ENCODE measurements around the gene ZFYVE19.

ZFYVE19 gene

DNA sequence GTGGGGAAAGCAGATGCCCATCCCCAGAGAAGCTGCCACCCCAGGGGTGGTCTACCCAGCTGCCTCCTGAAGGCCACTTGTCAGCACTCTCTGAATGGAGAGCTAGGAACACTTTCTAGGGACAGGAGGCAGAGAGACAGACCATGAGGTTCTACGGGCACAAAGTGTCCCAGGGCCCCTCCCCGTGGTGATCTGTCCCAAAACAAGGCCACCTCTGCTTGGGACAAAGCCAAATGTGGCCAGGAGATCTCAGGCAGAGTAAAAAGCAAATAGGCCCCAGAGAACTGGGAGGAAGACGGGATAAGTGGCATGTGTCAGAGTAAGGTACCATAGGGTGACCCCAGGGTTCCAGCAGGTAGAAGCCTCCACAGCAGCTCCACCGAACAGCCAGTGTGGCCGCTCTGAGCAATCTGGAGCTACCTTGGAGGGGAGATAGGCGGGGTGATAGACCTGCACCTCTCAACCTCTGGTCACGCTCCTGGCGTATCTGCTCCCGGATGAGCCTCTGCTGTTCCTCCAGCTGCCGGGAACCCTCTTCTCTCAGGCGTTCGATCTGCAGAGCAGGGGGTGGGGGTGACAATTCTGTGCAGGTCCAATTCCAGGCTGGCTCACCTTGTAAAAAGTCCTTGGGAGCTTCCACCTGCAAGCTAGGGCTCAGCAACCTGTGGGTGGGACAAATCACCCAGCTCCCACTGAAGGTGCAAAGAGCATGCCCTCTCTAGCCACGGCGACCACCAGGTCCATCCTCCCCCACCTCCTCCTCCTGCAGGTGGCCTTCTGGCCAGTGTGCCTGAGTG, 31.0 kb upstream of the ZFYVE19 start:
- DNase-seq (ENCODE audit: low read depth in 2 of 2, low spot score in 1 of 2), result no peak

DNA sequence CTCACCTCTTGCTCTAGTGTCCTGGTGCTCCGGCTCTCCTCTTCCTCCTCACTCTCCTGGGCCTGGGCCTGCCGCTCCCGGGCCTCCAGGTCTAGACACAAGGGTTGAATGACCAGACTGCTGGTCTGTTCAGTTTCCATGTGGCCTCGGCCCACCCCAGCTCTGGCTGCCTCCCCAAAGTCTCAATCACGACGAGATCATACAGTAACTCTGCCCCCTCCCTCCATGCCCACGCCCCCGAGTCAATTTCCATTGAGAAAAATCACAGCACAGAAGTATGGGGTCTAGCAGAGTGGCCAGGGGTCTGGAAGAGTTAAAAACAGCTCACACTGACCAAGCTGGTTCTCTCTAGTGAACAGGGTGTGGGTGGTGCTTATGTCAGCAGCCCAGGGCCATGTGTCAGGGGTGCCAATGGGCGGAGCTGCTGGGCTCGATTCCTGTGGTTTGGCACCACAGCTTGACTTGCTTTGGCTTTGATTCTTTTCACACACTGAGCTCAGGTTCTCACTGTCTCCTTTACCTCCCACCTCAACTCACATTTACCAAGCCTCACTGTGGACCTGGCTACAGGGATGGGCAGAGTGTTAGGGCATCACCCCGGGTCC, 30.2 kb upstream of the ZFYVE19 start:
- DNase-seq (ENCODE audit: low read depth in 2 of 2, low spot score in 1 of 2), result peak in 1 of 2 donors; percentile 47

- peak; percentile 52 to 56 for DNase-seq (ENCODE audit: low read depth in 2 of 2, low spot score in 1 of 2)
Measured at GRCh38 chr15:40782609-40783227, 24.2 kb upstream of the ZFYVE19 start.

DNA sequence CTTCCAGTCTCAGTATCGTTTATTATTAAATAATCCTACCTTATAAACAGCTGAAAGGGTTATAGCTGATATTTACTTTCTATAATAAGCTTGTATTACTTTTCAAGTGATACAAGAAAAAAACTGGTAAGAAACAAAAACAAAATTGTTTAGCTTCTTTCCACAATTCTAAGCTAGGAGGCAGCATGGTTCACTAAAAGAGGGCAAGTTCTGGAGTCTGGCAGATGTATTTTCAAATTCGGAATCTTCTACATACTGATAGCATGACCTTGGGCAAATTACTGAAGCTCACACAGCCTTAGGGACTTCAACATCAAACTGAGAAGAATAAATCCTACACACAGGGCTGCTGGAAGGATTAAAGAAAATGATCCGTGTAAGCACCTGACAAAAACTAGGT, 21.7 kb upstream of the ZFYVE19 start:
- no peak for DNase-seq (ENCODE audit: low read depth in 2 of 2, low spot score in 1 of 2)

GRCh38 chr15:40785814-40786213, 21.1 kb upstream of the ZFYVE19 start:
- no peak for DNase-seq (ENCODE audit: low read depth in 2 of 2, low spot score in 1 of 2)

- DNase-seq (ENCODE audit: low read depth in 2 of 2, low spot score in 1 of 2), result peak; percentile 44 to 65
Measured at GRCh38 chr15:40787344-40787841, 19.5 kb upstream of the ZFYVE19 start.

- no peak for DNase-seq (ENCODE audit: low read depth in 2 of 2, low spot score in 1 of 2)
Measured at GRCh38 chr15:40787991-40788390, 18.9 kb upstream of the ZFYVE19 start.

DNA sequence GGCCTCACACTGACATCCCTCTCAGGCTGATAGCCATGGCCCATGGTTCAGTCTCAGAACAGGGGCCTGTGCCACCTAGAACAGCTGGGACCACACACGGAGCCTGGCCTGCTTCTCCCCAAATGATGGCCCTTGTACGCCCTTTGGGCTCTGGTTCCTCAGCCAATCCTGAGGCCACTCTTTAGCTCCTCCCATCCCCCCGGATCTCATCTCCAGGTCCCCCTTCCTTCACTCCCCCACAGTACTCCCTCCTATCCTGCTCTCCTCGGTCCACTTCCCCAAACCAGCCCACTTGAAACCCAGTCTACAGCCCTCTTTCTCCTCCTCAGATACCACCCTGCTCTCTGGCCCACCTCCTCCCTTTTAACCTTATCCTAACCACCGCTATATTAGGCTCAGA, 17.8 kb upstream of the ZFYVE19 start:
- no peak for DNase-seq (ENCODE audit: low read depth in 2 of 2, low spot score in 1 of 2)

DNA sequence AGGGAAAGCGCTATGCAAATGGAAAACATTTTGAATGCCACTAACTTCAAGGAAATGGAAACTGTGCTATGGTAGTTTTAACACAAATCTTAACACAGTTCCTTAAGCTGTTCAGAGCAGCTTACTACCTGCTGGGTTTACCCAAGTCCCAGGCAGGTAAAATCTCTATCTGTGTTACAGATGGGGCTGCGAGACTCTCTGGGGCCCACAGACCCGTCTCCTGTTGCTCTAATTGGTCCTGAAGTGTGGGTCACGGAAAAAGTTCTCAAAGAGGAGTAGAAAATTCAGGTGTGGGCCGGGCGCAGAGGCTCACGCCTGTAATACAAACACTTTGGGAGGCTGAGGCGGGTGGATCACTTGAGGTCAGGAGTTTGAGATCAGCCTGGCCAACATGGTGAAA, 16.9 kb upstream of the ZFYVE19 start:
- DNase-seq (ENCODE audit: low read depth in 2 of 2, low spot score in 1 of 2), result no peak

- DNase-seq (ENCODE audit: low read depth in 2 of 2, low spot score in 1 of 2), result no peak
Measured at GRCh38 chr15:40790718-40791117, 16.2 kb upstream of the ZFYVE19 start.

DNA sequence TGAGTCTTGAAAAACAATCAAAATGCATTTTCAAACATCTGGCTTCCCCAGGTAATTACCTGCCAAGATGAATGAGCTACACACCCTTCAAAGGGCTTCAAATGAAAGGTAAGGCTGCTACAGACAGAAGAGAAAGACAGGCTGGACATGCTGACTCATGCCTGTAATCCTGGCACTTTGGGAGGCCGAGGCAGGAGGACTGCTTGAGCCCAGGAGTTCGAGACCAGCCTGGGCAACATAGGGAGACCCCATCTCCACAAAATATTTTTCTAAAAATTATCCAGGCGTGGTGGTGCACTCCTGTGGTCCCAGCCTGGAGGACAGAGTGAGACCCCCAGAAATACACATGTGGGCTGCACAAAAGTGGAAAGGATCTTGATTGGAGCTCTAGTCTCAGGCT, 14.5 kb upstream of the ZFYVE19 start:
- DNase-seq (ENCODE audit: low read depth in 2 of 2, low spot score in 1 of 2), result no peak

DNA sequence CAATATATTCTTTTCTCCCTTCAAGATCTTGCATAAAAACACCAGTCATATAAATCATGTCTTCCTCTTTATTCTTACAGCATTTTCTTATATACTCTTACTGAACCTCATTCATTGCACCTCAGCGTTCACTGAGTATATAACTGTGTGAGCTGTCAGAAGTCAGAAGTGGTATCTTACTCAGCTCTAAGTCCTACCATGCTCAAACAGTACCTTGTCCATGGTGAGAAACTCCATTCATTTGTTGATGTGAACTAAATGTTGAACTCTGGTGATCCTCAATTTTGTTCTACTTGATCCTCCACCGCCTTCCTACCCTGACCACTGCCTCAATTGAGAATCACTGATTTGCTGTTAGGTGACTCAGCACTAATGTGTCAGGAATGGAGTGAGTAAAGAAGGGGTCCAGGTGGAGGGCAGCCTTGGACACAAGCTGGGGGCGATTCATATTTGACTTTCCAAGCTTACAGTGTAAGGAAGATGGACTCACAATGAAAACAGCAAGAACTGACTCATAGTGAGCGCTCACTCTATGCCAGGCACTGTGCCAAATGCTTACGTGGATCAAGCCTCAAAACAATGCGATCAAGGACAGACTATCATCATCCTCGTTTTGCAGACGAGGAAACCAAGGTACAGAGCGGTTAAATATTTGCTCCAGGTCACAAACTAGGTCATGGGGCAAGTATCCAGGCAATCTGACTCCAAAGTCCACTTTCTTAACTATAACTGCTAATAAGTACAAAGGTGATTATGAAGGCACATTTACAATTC, 13.5 kb upstream of the ZFYVE19 start:
- DNase-seq (ENCODE audit: low read depth in 2 of 2, low spot score in 1 of 2), result no peak

GRCh38 chr15:40796041-40796440, 10.8 kb upstream of the ZFYVE19 start:
- DNase-seq (ENCODE audit: low read depth in 2 of 2, low spot score in 1 of 2), result no peak

- no peak for DNase-seq (ENCODE audit: low read depth in 2 of 2, low spot score in 1 of 2)
Measured at GRCh38 chr15:40796512-40796911, 10.4 kb upstream of the ZFYVE19 start.

- DNase-seq (ENCODE audit: low read depth in 2 of 2, low spot score in 1 of 2), result no peak
Measured at GRCh38 chr15:40799523-40799922, 7.4 kb upstream of the ZFYVE19 start.

- no peak for DNase-seq (ENCODE audit: low read depth in 2 of 2, low spot score in 1 of 2)
Measured at GRCh38 chr15:40803076-40803475, 3.8 kb upstream of the ZFYVE19 start.

GRCh38 chr15:40803688-40804087, 3.2 kb upstream of the ZFYVE19 start:
- no peak for DNase-seq (ENCODE audit: low read depth in 2 of 2, low spot score in 1 of 2)

GRCh38 chr15:40806672-40807027, 239 bp upstream of the ZFYVE19 start:
- no peak for DNase-seq (ENCODE audit: low read depth in 2 of 2, low spot score in 1 of 2)

GRCh38 chr15:40807888-40808461, 1.1 kb downstream of the ZFYVE19 start:
- DNase-seq (ENCODE audit: low read depth in 2 of 2, low spot score in 1 of 2), result no peak

DNA sequence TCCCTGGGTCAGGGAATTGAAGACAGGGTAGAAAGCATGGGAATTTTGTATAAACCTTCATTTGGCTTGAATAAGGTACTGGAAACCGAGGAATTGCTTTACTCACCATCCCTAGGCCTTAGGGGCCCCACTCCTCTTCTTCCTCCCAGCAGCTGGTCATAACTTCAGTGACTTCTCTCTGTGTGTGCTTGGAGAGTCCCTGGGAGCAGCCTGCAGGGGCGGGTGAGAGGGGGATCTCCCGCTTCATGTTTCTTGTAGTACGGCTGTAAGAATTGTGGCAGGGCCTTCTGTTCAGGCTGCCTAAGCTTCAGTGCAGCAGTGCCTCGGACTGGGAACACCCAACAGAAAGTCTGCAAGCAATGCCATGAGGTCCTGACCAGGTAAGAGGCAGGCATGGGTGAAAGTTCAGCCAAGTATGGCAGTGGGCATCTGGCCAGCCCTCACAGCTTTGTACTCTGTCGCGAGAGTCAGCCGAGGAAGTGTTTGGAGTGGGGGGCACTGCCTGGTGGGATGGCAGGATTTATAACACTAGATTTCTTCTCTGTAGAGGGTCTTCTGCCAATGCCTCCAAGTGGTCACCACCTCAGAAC, 2.1 kb downstream of the ZFYVE19 start:
- DNase-seq (ENCODE audit: low read depth in 2 of 2, low spot score in 1 of 2), result no peak
